ENCODE data around the gene SF3B1. TPM values are rescaled to one million over a fixed set of nuclear protein-coding genes. Genes with fewer than 3 reads are reported as not detected.
"Not testable (repeated sequence)": the region's sequence is repeated elsewhere in the genome, so short reads cannot be mapped to it uniquely, and the experiment has no call there.

SF3B1 gene
- 100 to 1,000 TPM; 266 to 267 TPM for total RNA-seq

- ChIA-PET POLR2A (interaction anchor here (0.6 to 9.4 kb wide), 24 partner anchors 9 to 1143 kb away, joined by 3 to 143 read pairs (median 4); partner anchors contain the start of genes COQ10B, HSPD1, HSPE1 and MARS2), CTCF (interaction anchor here (0.9 kb wide), 1 partner anchor 18 kb away, joined by 5 read pairs; the partner anchor contains the start of gene COQ10B)
- peaks cover 49% of the 10 kb centered on the region for H3K4me1 Mint-ChIP-seq (ENCODE audit: low read depth)
- H3K27me3 Mint-ChIP-seq (ENCODE audit: low read depth), result no peaks in the 10 kb centered on the region
- H3K9me3 Mint-ChIP-seq (ENCODE audit: insufficient read depth), result no peaks in the 10 kb centered on the region
- peak within 1 kb of the TSS; percentile 87 for H3K4me3 Mint-ChIP-seq
- peaks cover 37% of the 10 kb centered on the region for H3K36me3 Mint-ChIP-seq (ENCODE audit: low read depth)
- peak; percentile 99 for DNase-seq
- H3K27ac Mint-ChIP-seq, result peak within 1 kb of the TSS; percentile 100
- peak; percentile 93 for ATAC-seq
These were observed at the start of gene SF3B1 for GRCh38 chr2:197434541-197435513. Gene SF3B1, minus strand, starts transcription at chr2:197435028. Its CDS starts 29 bp downstream, at chr2:197434999.

- POLR2A ChIA-PET, result interaction anchor here (0.7 kb wide), 1 partner anchor 49 kb away, joined by 3 read pairs; the partner anchor contains the start of gene SF3B1
These were observed 49.4 kb upstream of the SF3B1 start for GRCh38 chr2:197484248-197484647.

GRCh38 chr2:197480165-197481036 lies 45.6 kb upstream of the SF3B1 start:
- CTCF ChIA-PET, result interaction anchor here (0.6 kb wide), 1 partner anchor 18 kb away, joined by 3 read pairs; no protein-coding TSS in a partner anchor
- no peak overlapping the region for H3K4me3 Mint-ChIP-seq

More at GRCh38 chr2:197484248-197484647, 49.4 kb upstream of the SF3B1 start:
- not testable (repeated sequence) for H3K27ac Mint-ChIP-seq; DNase-seq; H3K9me3 Mint-ChIP-seq (ENCODE audit: insufficient read depth); H3K4me1 Mint-ChIP-seq (ENCODE audit: low read depth); H3K4me3 Mint-ChIP-seq; H3K27me3 Mint-ChIP-seq (ENCODE audit: low read depth)
- CTCF ChIA-PET, result interaction anchor here (1.2 kb wide), 1 partner anchor 14 kb away, joined by 3 read pairs; no protein-coding TSS in a partner anchor
- peaks cover 74% of the 10 kb centered on the region for H3K36me3 Mint-ChIP-seq (ENCODE audit: low read depth)
- peak; percentile 3 for ATAC-seq

GRCh38 chr2:197477797-197478196 lies 43.0 kb upstream of the SF3B1 start:
- ChIA-PET CTCF (no interaction called here), POLR2A (interaction anchor here (0.6 to 1.8 kb wide), 2 partner anchors 22 to 478 kb away, joined by 3 to 7 read pairs; partner anchors contain the start of genes HSPD1 and HSPE1)
- Mint-ChIP-seq H3K4me3 (no peak overlapping the region), H3K9me3 (ENCODE audit: insufficient read depth) (no peaks in the 10 kb centered on the region), H3K4me1 (ENCODE audit: low read depth) (peaks cover 5% of the 10 kb centered on the region), H3K36me3 (ENCODE audit: low read depth) (peaks cover 51% of the 10 kb centered on the region), H3K27ac (no peak overlapping the region), H3K27me3 (ENCODE audit: low read depth) (no peaks in the 10 kb centered on the region)
- ATAC-seq, result no peak
- no peak for DNase-seq

More at GRCh38 chr2:197480165-197481036, 45.6 kb upstream of the SF3B1 start:
- POLR2A ChIA-PET, result no interaction called here
- Mint-ChIP-seq H3K27me3 (ENCODE audit: low read depth) (no peaks in the 10 kb centered on the region), H3K9me3 (ENCODE audit: insufficient read depth) (no peaks in the 10 kb centered on the region), H3K27ac (no peak overlapping the region), H3K36me3 (ENCODE audit: low read depth) (peaks cover 62% of the 10 kb centered on the region), H3K4me1 (ENCODE audit: low read depth) (peaks cover 5% of the 10 kb centered on the region)
- no peak for DNase-seq
- ATAC-seq, result no peak

GRCh38 chr2:197472166-197472565 lies 37.3 kb upstream of the SF3B1 start:
- no peak for ATAC-seq
- Mint-ChIP-seq H3K4me3 (no peak overlapping the region), H3K4me1 (ENCODE audit: low read depth) (peaks cover 3% of the 10 kb centered on the region), H3K27me3 (ENCODE audit: low read depth) (no peaks in the 10 kb centered on the region), H3K36me3 (ENCODE audit: low read depth) (peaks cover 37% of the 10 kb centered on the region), H3K27ac (no peak overlapping the region), H3K9me3 (ENCODE audit: insufficient read depth) (no peaks in the 10 kb centered on the region)
- DNase-seq, result no peak
- ChIA-PET POLR2A (interaction anchor here (1.0 kb wide), 1 partner anchor 19 kb away, joined by 4 read pairs; the partner anchor contains the start of gene COQ10B), CTCF (interaction anchor here (2.2 kb wide), 1 partner anchor 19 kb away, joined by 6 read pairs; the partner anchor contains the start of gene COQ10B)

GRCh38 chr2:197464175-197464574 lies 29.3 kb upstream of the SF3B1 start:
- Mint-ChIP-seq H3K4me1 (ENCODE audit: low read depth) (peaks cover 2% of the 10 kb centered on the region), H3K36me3 (ENCODE audit: low read depth) (peaks cover 46% of the 10 kb centered on the region), H3K9me3 (ENCODE audit: insufficient read depth) (no peaks in the 10 kb centered on the region), H3K27ac (no peak overlapping the region), H3K27me3 (ENCODE audit: low read depth) (no peaks in the 10 kb centered on the region), H3K4me3 (no peak overlapping the region)
- DNase-seq (no peak), ATAC-seq (no peak)
- CTCF ChIA-PET, result interaction anchor here (1.9 kb wide), 1 partner anchor 11 kb away, joined by 4 read pairs; the partner anchor contains the start of gene COQ10B
- POLR2A ChIA-PET, result no interaction called here

GRCh38 chr2:197461057-197461456 lies 26.2 kb upstream of the SF3B1 start:
- no peak overlapping the region for H3K4me3 Mint-ChIP-seq

GRCh38 chr2:197460649-197461048 lies 25.8 kb upstream of the SF3B1 start:
- no peak for DNase-seq
- H3K27me3 Mint-ChIP-seq (ENCODE audit: low read depth), result no peaks in the 10 kb centered on the region
- H3K36me3 Mint-ChIP-seq (ENCODE audit: low read depth), result peaks cover 39% of the 10 kb centered on the region
- H3K9me3 Mint-ChIP-seq (ENCODE audit: insufficient read depth), result no peaks in the 10 kb centered on the region
- ATAC-seq, result no peak
- peaks cover 16% of the 10 kb centered on the region for H3K4me1 Mint-ChIP-seq (ENCODE audit: low read depth)
- ChIA-PET CTCF (interaction anchor here (1.2 kb wide), 1 partner anchor 35 kb away, joined by 3 read pairs; no protein-coding TSS in a partner anchor), POLR2A (interaction anchor here (0.7 to 1.4 kb wide), 3 partner anchors 10 to 38 kb away, joined by 3 to 7 read pairs (median 3); partner anchors contain the start of gene SF3B1)
- no peak overlapping the region for H3K27ac Mint-ChIP-seq
- no peak overlapping the region for H3K4me3 Mint-ChIP-seq

More at GRCh38 chr2:197461057-197461456, 26.2 kb upstream of the SF3B1 start:
- Mint-ChIP-seq H3K27me3 (ENCODE audit: low read depth) (no peaks in the 10 kb centered on the region), H3K9me3 (ENCODE audit: insufficient read depth) (no peaks in the 10 kb centered on the region), H3K36me3 (ENCODE audit: low read depth) (peaks cover 37% of the 10 kb centered on the region), H3K27ac (no peak overlapping the region), H3K4me1 (ENCODE audit: low read depth) (peaks cover 12% of the 10 kb centered on the region)
- CTCF ChIA-PET, result interaction anchor here (1.2 kb wide), 1 partner anchor 34 kb away, joined by 3 read pairs; no protein-coding TSS in a partner anchor
- ATAC-seq (no peak), DNase-seq (no peak)
- POLR2A ChIA-PET, result interaction anchor here (0.7 to 1.4 kb wide), 4 partner anchors 10 to 37 kb away, joined by 3 to 7 read pairs (median 4); partner anchors contain the start of gene SF3B1

- H3K36me3 Mint-ChIP-seq (ENCODE audit: low read depth), result peaks cover 18% of the 10 kb centered on the region
- POLR2A ChIA-PET, result interaction anchor here (0.9 to 3.5 kb wide), 3 partner anchors 21 to 61 kb away, joined by 3 to 34 read pairs (median 4); partner anchors contain the start of genes HSPD1, HSPE1, MOB4 and SF3B1
- no peak overlapping the region for H3K27ac Mint-ChIP-seq
- no peak overlapping the region for H3K4me3 Mint-ChIP-seq
- CTCF ChIA-PET, result no interaction called here
- ATAC-seq (no peak), DNase-seq (no peak)
- peaks cover 41% of the 10 kb centered on the region for H3K4me1 Mint-ChIP-seq (ENCODE audit: low read depth)
- H3K9me3 Mint-ChIP-seq (ENCODE audit: insufficient read depth), result no peaks in the 10 kb centered on the region
- no peaks in the 10 kb centered on the region for H3K27me3 Mint-ChIP-seq (ENCODE audit: low read depth)
These were observed 20.6 kb upstream of the SF3B1 start for GRCh38 chr2:197455428-197455827.

- ATAC-seq, result no peak
- H3K4me1 Mint-ChIP-seq (ENCODE audit: low read depth), result peaks cover 41% of the 10 kb centered on the region
- ChIA-PET CTCF (no interaction called here), POLR2A (interaction anchor here (1.1 to 3.5 kb wide), 2 partner anchors 43 to 61 kb away, joined by 4 to 34 read pairs; partner anchors contain the start of genes HSPD1, HSPE1 and MOB4)
- no peaks in the 10 kb centered on the region for H3K9me3 Mint-ChIP-seq (ENCODE audit: insufficient read depth)
- peak overlapping the region; percentile 17 for H3K27ac Mint-ChIP-seq
- H3K27me3 Mint-ChIP-seq (ENCODE audit: low read depth), result no peaks in the 10 kb centered on the region
- H3K36me3 Mint-ChIP-seq (ENCODE audit: low read depth), result peaks cover 16% of the 10 kb centered on the region
- peak overlapping the region; percentile 96 for H3K4me3 Mint-ChIP-seq
- no peak for DNase-seq
These were observed 20.1 kb upstream of the SF3B1 start for GRCh38 chr2:197454923-197455322.
